HEK293 (cell line): ENCODE measurements around the gene PDE4B.

Experiments used
- PATZ1 ChIP-seq: fragments of 450-650 bp; formaldehyde crosslinking; IDR thresholded peaks from 2 replicates; pipeline ENCODE4 v1.5.1; 2016; ENCODE audit warnings: missing biosample characterization, missing genetic modification characterization
- PRDM2 ChIP-seq: fragments of 450-650 bp; formaldehyde crosslinking; IDR thresholded peaks from 2 replicates; pipeline ENCODE4 v1.5.1; 2016; ENCODE audit warnings: missing biosample characterization, missing genetic modification characterization, borderline replicate concordance
- RBAK ChIP-seq: fragments of 450-650 bp; formaldehyde crosslinking; IDR thresholded peaks from 2 replicates; pipeline ENCODE4 v1.5.1; 2016; ENCODE audit warnings: missing biosample characterization, missing genetic modification characterization
- SALL2 ChIP-seq: fragments of 450-650 bp; formaldehyde crosslinking; IDR thresholded peaks from 2 replicates; pipeline ENCODE4 v1.5.0; 2017; ENCODE audit warnings: missing biosample characterization, mild to moderate bottlenecking, missing genetic modification characterization, borderline replicate concordance
- SP3 ChIP-seq: fragments of 450-650 bp; formaldehyde crosslinking; IDR thresholded peaks from 2 replicates; pipeline ENCODE4 v1.5.1; 2016; ENCODE audit warnings: missing biosample characterization, missing genetic modification characterization
- ZBTB44 ChIP-seq: fragments of 450-650 bp; IDR thresholded peaks from 2 replicates; pipeline ENCODE4 v1.5.1; 2018; ENCODE audit warnings: missing biosample characterization, mild to moderate bottlenecking, missing genetic modification characterization
- ZBTB48 ChIP-seq: fragments of 450-650 bp; formaldehyde crosslinking; IDR thresholded peaks from 2 replicates; pipeline ENCODE4 v1.5.1; 2016; ENCODE audit warnings: missing biosample characterization, missing genetic modification characterization
- ZNF132 ChIP-seq: fragments of 450-650 bp; formaldehyde crosslinking; IDR thresholded peaks from 2 replicates; pipeline ENCODE4 v1.5.1; 2017; ENCODE audit warnings: missing biosample characterization, missing genetic modification characterization, borderline replicate concordance
- ZNF157 ChIP-seq: fragments of 450-650 bp; formaldehyde crosslinking; IDR thresholded peaks from 2 replicates; pipeline ENCODE4 v1.5.1; 2016; ENCODE audit warnings: missing biosample characterization, missing genetic modification characterization
- ZNF223 ChIP-seq: fragments of 450-650 bp; formaldehyde crosslinking; IDR thresholded peaks from 2 replicates; pipeline ENCODE4 v1.5.1; 2016; ENCODE audit warnings: missing biosample characterization, missing genetic modification characterization
- ZNF26 ChIP-seq: fragments of 450-650 bp; formaldehyde crosslinking; IDR thresholded peaks from 2 replicates; pipeline ENCODE4 v1.5.1; 2016; ENCODE audit warnings: missing biosample characterization, missing genetic modification characterization
- ZNF37A ChIP-seq: fragments of 450-650 bp; IDR thresholded peaks from 2 replicates; pipeline ENCODE4 v1.5.1; 2018; ENCODE audit warnings: missing biosample characterization, missing genetic modification characterization
- ZNF433 ChIP-seq: fragments of 450-650 bp; formaldehyde crosslinking; IDR thresholded peaks from 2 replicates; pipeline ENCODE4 v1.5.1; 2016; ENCODE audit warnings: missing biosample characterization, missing genetic modification characterization, low read depth
- ZNF514 ChIP-seq: fragments of 450-650 bp; formaldehyde crosslinking; IDR thresholded peaks from 2 replicates; pipeline ENCODE4 v1.5.1; 2016; ENCODE audit warnings: missing biosample characterization, missing genetic modification characterization
- ZNF561 ChIP-seq: fragments of 450-650 bp; IDR thresholded peaks from 2 replicates; pipeline ENCODE4 v1.5.1; 2018; ENCODE audit warnings: missing biosample characterization, missing genetic modification characterization, borderline replicate concordance
- ZNF629 ChIP-seq: fragments of 450-650 bp; formaldehyde crosslinking; IDR thresholded peaks from 2 replicates; pipeline ENCODE4 v1.5.1; 2017; ENCODE audit warnings: missing biosample characterization, missing genetic modification characterization
- ZNF658 ChIP-seq: fragments of 450-650 bp; formaldehyde crosslinking; IDR thresholded peaks from 2 replicates; pipeline ENCODE4; 2016; ENCODE audit warnings: missing biosample characterization, missing genetic modification characterization
- ZNF670 ChIP-seq: fragments of 450-650 bp; formaldehyde crosslinking; IDR thresholded peaks from 2 replicates; pipeline ENCODE4 v1.5.1; 2016; ENCODE audit warnings: missing biosample characterization, missing genetic modification characterization, low read depth
- TF ChIP-seq, protein P1 (sequence below): fragments of 450-650 bp; formaldehyde crosslinking; IDR thresholded peaks from 2 replicates; pipeline ENCODE4 v1.5.1; 2016; ENCODE audit warnings: missing biosample characterization, missing genetic modification characterization
- TF ChIP-seq, protein P2 (sequence below): fragments of 450-650 bp; formaldehyde crosslinking; IDR thresholded peaks from 2 replicates; pipeline ENCODE4 v1.5.1; 2017; ENCODE audit warnings: missing biosample characterization, missing genetic modification characterization
- TF ChIP-seq, protein P3 (sequence below): fragments of 450-650 bp; formaldehyde crosslinking; IDR thresholded peaks from 2 replicates; pipeline ENCODE4 v1.5.1; 2016; ENCODE audit warnings: missing biosample characterization, missing genetic modification characterization

The PDE4B gene

DNA sequence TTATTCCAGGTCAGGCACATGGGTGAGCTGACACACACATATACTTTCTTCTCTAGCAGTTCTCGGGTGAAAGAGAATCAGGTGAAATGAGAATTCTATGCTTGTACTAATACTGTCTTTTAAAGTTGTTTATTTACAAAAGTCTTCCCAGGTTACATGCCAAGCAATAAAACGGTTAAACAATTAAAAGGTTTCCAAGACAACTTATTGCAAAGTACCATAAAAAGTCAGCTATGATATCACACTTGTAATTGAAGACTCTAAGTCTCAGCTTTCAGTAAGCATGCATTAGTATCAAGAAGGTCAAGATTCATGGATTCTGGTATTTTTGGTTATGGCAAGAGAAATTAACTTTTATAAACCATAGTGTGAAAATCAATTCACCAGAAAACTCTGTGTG is 171.4 kb downstream of the PDE4B start (continued):
- TF ChIP-seq, protein P1, sequence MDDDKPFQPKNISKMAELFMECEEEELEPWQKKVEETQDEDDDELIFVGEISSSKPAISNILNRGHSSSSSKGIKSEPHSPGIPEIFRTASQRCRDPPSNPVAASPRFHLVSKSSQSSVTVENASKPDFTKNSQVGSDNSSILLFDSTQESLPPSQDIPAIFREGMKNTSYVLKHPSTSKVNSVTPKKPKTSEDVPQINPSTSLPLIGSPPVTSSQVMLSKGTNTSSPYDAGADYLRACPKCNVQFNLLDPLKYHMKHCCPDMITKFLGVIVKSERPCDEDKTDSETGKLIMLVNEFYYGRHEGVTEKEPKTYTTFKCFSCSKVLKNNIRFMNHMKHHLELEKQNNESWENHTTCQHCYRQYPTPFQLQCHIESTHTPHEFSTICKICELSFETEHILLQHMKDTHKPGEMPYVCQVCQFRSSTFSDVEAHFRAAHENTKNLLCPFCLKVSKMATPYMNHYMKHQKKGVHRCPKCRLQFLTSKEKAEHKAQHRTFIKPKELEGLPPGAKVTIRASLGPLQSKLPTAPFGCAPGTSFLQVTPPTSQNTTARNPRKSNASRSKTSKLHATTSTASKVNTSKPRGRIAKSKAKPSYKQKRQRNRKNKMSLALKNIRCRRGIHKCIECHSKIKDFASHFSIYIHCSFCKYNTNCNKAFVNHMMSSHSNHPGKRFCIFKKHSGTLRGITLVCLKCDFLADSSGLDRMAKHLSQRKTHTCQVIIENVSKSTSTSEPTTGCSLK (tag by site-specific recombination), result no peak
- TF ChIP-seq ZNF670 (tag by site-specific recombination) (no peak), ZNF561 (tag by site-specific recombination) (no peak; the same call in 1 of the 2 replicates), ZBTB44 (tag by site-specific recombination) (peak; percentile 87), ZNF26 (no peak), ZNF223 (tag by site-specific recombination) (no peak), RBAK (no peak), ZNF37A (tag by site-specific recombination) (no peak), ZNF132 (tag by site-specific recombination) (no peak), ZNF629 (tag by site-specific recombination) (peak; percentile 80), ZNF658 (no peak), ZNF514 (no peak), SP3 (tag by site-specific recombination) (no peak), SALL2 (tag by site-specific recombination) (no peak), ZNF157 (tag by site-specific recombination) (no peak), PRDM2 (tag by site-specific recombination) (no peak), ZNF433 (tag by site-specific recombination) (no peak), PATZ1 (no peak), ZBTB48 (no peak)
- TF ChIP-seq, protein P2, sequence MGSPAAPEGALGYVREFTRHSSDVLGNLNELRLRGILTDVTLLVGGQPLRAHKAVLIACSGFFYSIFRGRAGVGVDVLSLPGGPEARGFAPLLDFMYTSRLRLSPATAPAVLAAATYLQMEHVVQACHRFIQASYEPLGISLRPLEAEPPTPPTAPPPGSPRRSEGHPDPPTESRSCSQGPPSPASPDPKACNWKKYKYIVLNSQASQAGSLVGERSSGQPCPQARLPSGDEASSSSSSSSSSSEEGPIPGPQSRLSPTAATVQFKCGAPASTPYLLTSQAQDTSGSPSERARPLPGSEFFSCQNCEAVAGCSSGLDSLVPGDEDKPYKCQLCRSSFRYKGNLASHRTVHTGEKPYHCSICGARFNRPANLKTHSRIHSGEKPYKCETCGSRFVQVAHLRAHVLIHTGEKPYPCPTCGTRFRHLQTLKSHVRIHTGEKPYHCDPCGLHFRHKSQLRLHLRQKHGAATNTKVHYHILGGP, result 0 out of 2 replicates have a peak, but pooled peaks have one; percentile 51
- TF ChIP-seq, protein P3, sequence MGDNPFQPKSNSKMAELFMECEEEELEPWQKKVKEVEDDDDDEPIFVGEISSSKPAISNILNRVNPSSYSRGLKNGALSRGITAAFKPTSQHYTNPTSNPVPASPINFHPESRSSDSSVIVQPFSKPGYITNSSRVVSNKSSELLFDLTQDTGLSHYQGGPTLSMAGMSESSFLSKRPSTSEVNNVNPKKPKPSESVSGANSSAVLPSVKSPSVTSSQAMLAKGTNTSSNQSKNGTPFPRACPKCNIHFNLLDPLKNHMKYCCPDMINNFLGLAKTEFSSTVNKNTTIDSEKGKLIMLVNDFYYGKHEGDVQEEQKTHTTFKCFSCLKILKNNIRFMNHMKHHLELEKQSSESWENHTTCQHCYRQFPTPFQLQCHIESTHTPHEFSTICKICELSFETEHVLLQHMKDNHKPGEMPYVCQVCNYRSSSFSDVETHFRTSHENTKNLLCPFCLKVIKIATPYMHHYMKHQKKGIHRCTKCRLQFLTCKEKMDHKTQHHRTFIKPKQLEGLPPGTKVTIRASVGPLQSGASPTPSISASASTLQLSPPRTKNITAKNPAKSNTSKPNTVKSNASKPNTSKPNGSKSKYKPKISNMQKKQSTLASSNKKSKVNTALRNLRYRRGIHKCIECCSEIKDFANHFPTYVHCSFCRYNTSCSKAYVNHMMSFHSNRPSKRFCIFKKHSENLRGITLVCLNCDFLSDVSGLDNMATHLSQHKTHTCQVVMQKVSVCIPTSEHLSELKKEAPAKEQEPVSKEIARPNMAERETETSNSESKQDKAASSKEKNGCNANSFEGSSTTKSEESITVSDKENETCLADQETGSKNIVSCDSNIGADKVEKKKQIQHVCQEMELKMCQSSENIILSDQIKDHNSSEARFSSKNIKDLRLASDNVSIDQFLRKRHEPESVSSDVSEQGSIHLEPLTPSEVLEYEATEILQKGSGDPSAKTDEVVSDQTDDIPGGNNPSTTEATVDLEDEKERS (tag by site-specific recombination), result no peak
